GM21367 (cell line): ENCODE results near the gene CKAP2L.

Experiments
- ATAC-seq: cut with Tn5 transposase; IDR thresholded peaks from one replicate; pipeline ENCODE4 v1.9.1; 2021; ENCODE audit not compliant: unreplicated experiment

The CKAP2L gene

DNA sequence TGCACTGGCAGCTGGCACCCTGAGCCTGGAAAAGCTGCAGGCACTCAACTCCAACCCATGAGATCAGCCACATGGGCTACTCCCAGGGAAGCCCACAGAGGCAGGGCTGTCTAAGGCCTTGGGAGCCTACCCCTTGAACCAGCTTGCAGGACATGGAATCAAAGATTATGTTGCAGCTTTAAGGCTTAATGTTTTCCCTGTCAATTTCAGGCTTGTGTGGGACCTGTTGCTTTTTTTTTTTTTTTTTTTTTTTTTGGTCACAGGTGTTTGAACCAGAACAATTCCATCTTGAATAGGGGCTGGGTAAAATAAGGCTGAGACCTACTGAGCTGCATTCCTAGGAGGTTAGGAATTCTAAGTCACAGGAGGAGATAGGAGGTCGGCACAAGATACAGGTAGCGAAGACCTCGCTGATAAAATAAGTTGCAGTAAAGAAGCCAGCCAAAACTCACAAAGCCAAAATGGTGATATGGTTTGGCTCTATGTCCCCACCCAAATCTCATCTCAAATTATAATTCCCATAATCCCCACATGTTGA, 27.4 kb upstream of the CKAP2L start:
- ATAC-seq, result no peak

- no peak for ATAC-seq
Measured at GRCh38 chr2:112791019-112791418, 26.6 kb upstream of the CKAP2L start.

DNA sequence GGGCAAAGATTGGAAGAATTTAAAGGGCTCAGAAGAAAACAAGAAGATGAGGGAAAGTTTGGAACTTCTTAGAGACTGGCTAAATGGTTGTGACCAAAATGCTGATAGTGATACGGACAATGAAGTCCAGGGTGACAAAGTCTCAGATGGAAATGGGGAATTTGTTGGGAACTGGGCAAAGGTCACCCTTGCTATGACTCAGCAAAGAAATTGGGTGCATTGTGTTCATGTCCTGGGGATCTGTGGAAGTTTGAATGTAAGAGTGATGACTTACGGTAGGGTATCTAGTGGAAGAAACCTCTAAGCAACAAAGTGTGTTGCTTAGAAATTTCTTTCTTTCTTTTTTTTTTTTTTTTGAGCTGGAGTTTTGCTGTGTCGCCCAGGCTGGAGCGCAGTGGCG, 25.9 kb upstream of the CKAP2L start:
- no peak for ATAC-seq

GRCh38 chr2:112789186-112789585, 24.8 kb upstream of the CKAP2L start:
- no peak for ATAC-seq

DNA sequence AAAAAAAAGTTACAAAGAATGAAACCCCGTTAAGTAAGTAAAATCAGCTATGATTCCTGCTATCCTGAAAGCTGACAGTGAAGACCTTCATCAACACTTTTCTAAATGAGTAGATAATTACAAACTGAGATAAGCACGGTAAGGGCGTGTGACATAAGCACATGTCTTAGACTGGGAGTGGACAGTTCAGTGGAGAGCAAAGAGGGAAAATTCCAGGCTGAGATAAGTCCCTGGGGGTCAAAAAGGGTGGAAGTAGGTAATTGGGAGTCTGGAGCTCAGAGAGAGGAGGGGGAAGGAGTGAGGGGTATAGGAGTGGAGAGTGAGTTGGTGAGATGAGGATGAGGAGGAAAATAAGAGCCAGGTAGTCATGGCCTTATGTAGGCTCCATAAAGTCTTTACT, 24.2 kb upstream of the CKAP2L start:
- ATAC-seq, result no peak

GRCh38 chr2:112787729-112788393, 23.5 kb upstream of the CKAP2L start:
- no peak for ATAC-seq

- no peak for ATAC-seq
Measured at GRCh38 chr2:112787294-112787693, 22.9 kb upstream of the CKAP2L start.

DNA sequence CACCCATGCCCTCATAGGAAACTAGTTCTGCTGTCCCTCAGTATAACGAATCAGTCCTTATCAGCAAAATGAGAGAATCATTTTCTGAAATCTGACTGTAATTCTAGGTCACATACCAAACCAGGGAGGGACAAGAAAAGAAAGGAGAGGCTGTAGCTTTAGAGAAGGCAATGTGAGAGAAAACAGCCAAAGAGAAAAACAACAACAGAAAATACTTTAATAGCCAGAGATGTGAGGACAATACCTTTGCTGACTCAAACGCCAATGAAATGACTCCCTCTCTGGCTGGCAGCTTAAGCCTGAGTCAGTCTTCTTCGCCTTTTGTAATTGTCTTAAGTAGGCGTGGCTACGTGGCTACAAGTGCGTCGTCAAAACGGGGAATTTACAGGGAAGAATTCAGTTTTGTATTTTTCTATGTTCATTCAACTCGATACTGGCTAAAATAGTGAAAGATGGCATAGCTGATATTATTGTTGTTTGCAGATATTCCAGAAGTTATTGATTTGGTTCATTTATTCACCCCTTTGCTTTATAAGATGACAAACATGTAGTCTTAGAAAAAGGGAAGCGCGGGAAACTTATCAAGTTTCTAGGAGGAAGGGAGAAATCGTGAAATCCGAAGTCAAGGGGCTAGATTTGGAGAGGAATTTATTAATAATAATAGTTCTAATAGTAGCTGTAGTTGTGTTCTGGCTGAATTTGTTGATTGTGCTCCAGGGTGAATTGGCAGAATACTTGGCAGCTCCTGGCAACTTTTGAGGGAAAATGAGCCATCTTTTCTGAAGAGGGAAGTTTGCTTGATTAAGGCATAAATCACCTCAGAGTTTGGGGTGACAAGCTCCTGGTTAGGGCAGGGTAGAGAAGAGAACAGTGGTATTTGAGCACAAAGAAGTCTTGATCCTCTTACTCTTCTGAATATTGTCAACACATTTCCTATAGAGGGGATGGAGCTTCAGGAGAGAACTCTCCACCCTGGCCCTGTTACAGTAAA, 20.1 kb upstream of the CKAP2L start, which contains the start of gene IL1A:
TSS of gene IL1A (minus strand) at position 295 of the 991 bp plus-strand sequence. CDS start 723 bp downstream, outside the sequence.
- ATAC-seq, result no peak

GRCh38 chr2:112783187-112783714, 18.8 kb upstream of the CKAP2L start:
- ATAC-seq, result no peak

- ATAC-seq, result peak; percentile 84
Measured at GRCh38 chr2:112782234-112782799, 17.9 kb upstream of the CKAP2L start.

DNA sequence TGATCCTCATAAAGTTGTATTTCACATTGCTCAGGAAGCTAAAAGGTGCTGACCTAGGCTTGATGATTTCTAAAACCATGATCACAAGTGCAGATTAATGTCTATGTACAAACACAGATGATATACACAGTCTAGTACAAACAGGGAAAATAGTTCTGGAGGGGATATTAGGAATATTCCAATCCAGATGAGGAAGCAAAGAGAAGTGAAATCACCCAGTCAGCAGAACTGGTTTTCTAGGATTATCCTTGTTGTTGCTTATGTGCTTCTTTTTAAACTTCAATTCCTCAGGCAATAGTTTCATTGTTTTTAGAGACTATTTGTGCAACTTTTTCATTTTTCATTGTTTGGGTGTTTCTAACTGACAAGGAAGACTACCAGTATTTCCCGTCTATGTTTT, 15.2 kb upstream of the CKAP2L start:
- ATAC-seq, result no peak

DNA sequence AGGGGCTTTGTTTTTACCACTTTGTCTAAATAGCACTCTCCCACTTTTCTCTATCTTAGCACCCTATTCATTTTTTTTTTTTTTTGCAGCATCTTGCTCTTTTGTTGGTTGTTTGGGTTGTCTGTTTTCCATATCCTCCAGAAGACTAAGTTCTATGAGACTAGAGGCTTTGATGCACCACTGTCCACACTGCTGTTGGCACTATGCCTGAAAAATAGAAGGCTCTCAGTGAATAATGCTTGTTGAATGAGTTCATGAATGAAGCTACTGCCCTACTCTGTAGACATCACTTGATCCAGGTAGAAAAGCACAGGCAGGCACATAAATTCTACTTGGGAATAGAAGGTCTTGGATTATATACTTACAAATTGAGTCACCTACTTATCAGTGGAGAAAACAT, 12.6 kb upstream of the CKAP2L start:
- ATAC-seq, result no peak

DNA sequence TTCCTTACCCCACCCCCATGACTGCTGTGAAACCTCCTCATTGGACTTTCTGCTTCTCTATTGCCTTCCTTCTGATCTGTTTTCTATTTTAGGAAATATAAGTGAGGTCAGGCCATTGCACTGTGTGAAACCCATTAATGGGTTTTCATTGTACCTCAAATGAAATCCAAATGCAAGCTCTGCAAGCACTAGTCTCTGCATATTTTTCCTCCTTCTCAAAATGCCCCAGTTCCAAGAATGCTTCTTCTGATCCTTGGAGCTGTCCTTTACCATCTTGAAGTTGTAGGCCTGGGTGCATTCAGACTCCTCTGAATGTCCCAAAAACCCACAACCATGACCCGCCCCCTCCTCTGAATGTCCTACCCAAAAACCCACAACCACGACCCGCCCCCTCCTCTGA, 11.7 kb upstream of the CKAP2L start:
- ATAC-seq, result no peak

GRCh38 chr2:112774536-112775285, 10.3 kb upstream of the CKAP2L start:
- no peak for ATAC-seq

DNA sequence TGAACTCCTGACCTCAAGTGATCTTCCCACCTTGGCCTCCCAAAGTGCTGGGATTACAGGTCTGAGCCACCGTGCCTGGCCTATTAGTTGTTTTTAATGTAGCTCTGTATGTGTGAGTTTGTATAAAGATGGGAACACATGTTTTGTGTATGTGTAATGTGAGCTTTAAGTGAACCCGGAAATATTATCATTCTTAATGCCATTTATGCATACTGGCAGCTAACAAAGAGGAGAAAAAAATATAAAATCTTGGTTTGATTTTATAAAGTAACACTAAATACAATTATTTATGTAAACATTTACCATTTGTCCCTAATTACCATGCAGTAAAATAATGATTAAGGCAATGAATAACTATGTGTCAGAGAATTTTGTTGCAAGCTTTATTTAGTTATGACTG, 9.1 kb upstream of the CKAP2L start:
- ATAC-seq, result no peak

GRCh38 chr2:112772911-112773475, 8.6 kb upstream of the CKAP2L start:
- no peak for ATAC-seq

GRCh38 chr2:112772322-112772721, 7.9 kb upstream of the CKAP2L start:
- no peak for ATAC-seq

DNA sequence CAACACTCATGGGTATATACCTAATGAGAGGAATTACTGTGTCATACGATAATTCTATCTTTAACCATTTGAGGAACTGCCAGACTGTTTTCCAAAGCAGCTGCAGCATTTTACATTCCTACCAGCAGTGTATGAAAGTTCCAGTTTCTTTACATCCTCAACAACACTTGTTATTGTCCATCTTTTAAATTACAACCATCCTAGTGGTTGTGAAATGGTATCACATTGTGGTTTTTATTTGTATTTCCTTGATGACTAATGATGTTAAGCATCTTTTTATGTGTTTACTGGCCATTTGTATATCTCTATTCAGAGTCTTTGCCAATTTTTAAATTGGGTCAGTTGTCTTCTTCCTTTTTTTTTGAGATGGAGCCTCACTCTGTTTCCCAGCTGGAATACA, 4.0 kb upstream of the CKAP2L start:
- ATAC-seq, result no peak

DNA sequence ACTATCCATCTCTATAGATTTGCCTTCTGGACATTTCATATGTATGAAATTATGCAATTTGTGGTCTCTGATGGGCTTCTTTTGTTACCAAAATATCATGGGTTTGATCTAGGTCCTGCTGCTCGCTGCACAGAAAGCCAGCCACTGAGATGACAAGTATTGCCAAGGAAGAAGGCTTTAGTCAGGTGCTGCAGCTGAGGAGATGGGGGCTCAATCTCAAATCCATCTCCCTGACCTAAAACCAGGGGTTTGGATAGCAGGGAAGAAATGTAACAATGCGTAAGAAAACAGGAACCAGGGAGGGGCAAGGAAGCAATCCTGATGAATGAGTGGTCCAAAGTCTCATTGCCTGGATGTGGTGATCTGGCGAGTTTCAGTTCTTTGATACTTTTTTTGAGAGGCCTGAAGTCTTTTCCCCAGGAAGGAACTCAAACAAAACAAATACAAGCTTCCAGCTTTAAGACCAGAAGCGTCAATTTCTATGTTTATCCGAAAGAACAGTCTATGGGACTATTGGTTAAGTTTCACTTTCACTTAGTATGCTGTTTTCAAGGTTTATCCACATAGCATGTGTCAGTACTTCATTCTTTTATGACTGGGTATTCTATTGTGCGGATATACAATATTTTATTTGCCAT, 3.4 kb upstream of the CKAP2L start:
- no peak for ATAC-seq

DNA sequence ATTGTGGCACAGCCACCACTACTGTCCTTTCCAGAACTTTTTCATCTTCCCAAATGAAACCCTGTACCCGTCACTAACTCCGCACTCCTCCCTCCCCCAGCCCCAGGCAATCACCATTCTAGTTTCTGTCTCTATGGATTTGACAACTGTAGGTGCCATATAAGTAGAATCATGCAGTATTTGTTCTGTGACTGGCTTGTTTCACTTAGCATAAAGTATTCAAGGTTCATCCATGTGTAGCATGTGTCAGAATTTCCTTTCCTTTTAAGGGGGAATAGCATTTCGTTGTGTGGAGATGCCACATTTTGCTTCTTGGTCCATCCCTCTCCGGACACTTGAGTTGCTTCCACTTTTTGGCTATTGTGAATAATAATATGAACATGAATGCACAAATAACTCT, 842 bp upstream of the CKAP2L start:
- no peak for ATAC-seq
